ENCODE measurements around the gene CYBC1. TPM values are rescaled to one million over a fixed set of nuclear protein-coding genes. Genes with fewer than 3 reads are reported as not detected.

The CYBC1 gene
- total RNA-seq, 2 experiments from 2014 or later = 60.2 to 62.4 TPM

DNA sequence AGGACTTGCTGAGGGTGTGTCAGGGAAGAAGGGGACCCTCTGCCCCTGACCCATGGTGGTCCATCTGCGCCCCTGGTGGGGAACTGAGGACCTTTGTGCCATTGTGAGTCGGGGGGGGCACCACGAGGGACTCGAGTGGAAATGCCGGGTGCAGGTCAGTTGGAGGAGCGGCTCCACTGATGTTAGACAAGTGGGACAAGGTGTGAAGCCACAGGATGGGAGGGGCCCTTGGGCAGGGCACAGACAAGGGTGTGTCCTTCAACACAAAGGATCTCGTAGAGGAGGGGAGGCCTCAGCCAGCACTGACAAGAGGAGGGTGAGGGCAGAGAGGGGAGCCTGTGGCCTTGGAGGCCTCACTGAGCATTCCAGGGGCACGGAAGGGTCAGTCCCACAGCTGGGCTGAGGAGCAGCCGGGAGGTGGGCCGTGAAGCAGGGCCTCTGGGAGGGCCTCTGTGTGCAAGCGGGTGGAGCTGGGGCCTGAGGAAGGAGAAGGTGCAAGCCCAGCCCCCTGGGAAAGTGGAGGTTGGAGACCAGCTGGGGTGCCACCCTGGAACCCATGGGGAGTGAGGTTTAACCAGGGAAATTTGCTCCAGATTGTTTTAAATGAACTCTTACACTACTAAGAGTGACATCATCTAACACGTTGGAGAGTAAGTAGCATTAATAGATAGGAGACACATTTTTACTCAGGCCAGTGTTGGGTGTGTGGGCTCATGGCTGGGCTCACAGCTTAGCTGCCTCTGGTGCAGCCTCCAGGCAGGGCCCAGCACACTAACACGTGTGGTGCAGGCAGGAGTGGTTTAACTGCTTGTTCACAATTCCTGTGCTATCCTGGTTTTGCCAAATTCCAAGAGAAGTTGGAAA is 35.9 kb upstream of the CYBC1 start:
- intact Hi-C loops (cut with DNase I, micrococcal nuclease) = no loop called here
- Mint-ChIP-seq H3K4me3 (peak overlapping the region; percentile 38), H3K27me3 (no peaks in the 10 kb centered on the region), H3K4me1 (ENCODE audit: low read depth) (peaks cover 10% of the 10 kb centered on the region), H3K9me3 (no peaks in the 10 kb centered on the region), H3K27ac (peak overlapping the region; percentile 20), H3K36me3 (ENCODE audit: low read depth) (peaks cover 63% of the 10 kb centered on the region)
- TF ChIP-seq, protein P1, sequence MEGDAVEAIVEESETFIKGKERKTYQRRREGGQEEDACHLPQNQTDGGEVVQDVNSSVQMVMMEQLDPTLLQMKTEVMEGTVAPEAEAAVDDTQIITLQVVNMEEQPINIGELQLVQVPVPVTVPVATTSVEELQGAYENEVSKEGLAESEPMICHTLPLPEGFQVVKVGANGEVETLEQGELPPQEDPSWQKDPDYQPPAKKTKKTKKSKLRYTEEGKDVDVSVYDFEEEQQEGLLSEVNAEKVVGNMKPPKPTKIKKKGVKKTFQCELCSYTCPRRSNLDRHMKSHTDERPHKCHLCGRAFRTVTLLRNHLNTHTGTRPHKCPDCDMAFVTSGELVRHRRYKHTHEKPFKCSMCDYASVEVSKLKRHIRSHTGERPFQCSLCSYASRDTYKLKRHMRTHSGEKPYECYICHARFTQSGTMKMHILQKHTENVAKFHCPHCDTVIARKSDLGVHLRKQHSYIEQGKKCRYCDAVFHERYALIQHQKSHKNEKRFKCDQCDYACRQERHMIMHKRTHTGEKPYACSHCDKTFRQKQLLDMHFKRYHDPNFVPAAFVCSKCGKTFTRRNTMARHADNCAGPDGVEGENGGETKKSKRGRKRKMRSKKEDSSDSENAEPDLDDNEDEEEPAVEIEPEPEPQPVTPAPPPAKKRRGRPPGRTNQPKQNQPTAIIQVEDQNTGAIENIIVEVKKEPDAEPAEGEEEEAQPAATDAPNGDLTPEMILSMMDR (IDR thresholded peaks at IDR 0.05) = no peak
- no peaks in the 10 kb centered on the region for H3K9me3 ChIP-seq (ENCODE audit: control insufficient read depth in 1 of 2, insufficient read depth in 1 of 2, low read length in 2 of 2)
- no peaks in the 10 kb centered on the region for H3K27me3 ChIP-seq (ENCODE audit: control insufficient read depth in 1 of 2, insufficient read depth in 2 of 2, low read length in 2 of 2)
- H3K27ac ChIP-seq (ENCODE audit: low read depth in 1 of 2, low read length in 2 of 2) = no peak overlapping the region
- peaks cover 66% of the 10 kb centered on the region for H3K36me3 ChIP-seq (ENCODE audit: insufficient read depth, low read length)
- POLR2A ChIA-PET = no interaction called here
- CTCF ChIA-PET = no interaction called here
- DNase-seq (peak in 1 of 14 experiments; percentile 45), ATAC-seq (ENCODE audit: poor library complexity) (no peak)
- no peak overlapping the region for H3K4me3 ChIP-seq (ENCODE audit: low read length)
- peaks cover 18% of the 10 kb centered on the region for H3K4me1 ChIP-seq (ENCODE audit: insufficient read depth, low read length)

DNA sequence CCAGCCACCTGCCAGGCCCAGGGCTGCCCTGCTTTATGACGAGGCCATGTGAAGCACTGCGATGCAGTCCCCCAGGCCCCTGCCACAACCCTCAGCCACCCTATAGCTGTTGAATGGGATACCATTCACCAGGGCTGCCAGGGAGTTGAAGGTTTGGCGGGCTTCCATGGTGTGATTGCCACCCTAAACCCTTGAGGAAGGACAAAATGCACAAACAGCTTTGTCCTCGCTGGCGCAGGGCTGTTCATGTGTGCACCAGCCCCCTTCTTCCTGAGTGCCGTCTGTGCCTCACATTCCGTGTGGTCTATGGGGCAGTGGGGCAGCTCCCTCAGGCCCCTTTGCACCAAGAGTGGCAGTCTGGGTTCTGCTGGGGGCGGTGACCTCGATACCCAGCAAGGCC is 33.3 kb upstream of the CYBC1 start:
- Histone ChIP-seq H3K36me3 (ENCODE audit: insufficient read depth, low read length) (peaks cover 86% of the 10 kb centered on the region), H3K4me3 (ENCODE audit: low read length) (no peak overlapping the region), H3K27me3 (ENCODE audit: control insufficient read depth in 1 of 2, insufficient read depth in 2 of 2, low read length in 2 of 2) (no peaks in the 10 kb centered on the region), H3K4me1 (ENCODE audit: insufficient read depth, low read length) (peaks cover 18% of the 10 kb centered on the region), H3K27ac (ENCODE audit: low read depth in 1 of 2, low read length in 2 of 2) (no peak overlapping the region), H3K9me3 (ENCODE audit: control insufficient read depth in 1 of 2, insufficient read depth in 1 of 2, low read length in 2 of 2) (no peaks in the 10 kb centered on the region)
- Mint-ChIP-seq H3K4me3 (no peak overlapping the region), H3K9me3 (no peaks in the 10 kb centered on the region), H3K27ac (no peak overlapping the region), H3K27me3 (no peaks in the 10 kb centered on the region), H3K4me1 (ENCODE audit: low read depth) (peaks cover 10% of the 10 kb centered on the region), H3K36me3 (ENCODE audit: low read depth) (peaks cover 81% of the 10 kb centered on the region)
- ChIA-PET POLR2A (no interaction called here), CTCF (no interaction called here)
- TF ChIP-seq, protein P1 (IDR thresholded peaks at IDR 0.05) = no peak
- DNase-seq (no peak), ATAC-seq (ENCODE audit: poor library complexity) (no peak)
- intact Hi-C loops (cut with DNase I, micrococcal nuclease) = no loop called here

DNA sequence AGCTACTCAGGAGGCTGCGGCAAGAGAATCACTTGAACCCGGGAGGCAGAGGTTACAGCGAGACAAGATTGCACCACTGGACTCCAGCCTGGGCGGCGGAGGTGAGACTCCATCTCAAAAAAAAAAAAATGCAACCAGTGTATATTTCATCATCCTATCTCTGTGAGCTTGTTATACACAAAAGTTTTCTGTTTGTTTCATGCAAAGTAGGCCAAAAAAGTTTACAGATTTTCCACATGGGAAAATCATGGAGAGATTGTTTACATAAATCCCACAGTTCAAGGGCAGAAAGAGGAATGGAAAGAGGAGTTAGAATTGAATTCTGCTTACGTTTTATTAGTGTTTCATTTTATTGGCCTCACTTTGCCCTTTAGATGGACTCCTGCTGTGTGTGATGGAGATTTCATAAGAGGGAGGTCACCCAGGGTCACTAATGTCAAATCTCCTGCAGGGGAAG is 32.7 kb upstream of the CYBC1 start:
- no peaks in the 10 kb centered on the region for H3K9me3 ChIP-seq (ENCODE audit: control insufficient read depth in 1 of 2, insufficient read depth in 1 of 2, low read length in 2 of 2)
- H3K4me1 Mint-ChIP-seq (ENCODE audit: low read depth) = peaks cover 10% of the 10 kb centered on the region
- CTCF ChIA-PET = no interaction called here

More for the DNA sequence above, 32.7 kb upstream of the CYBC1 start:
- H3K4me1 ChIP-seq (ENCODE audit: insufficient read depth, low read length) = peaks cover 18% of the 10 kb centered on the region
- no peaks in the 10 kb centered on the region for H3K27me3 ChIP-seq (ENCODE audit: control insufficient read depth in 1 of 2, insufficient read depth in 2 of 2, low read length in 2 of 2)
- no peak overlapping the region for H3K4me3 Mint-ChIP-seq
- no peaks in the 10 kb centered on the region for H3K9me3 Mint-ChIP-seq
- intact Hi-C loops (cut with DNase I, micrococcal nuclease) = no loop called here
- POLR2A ChIA-PET = no interaction called here
- H3K27ac Mint-ChIP-seq = no peak overlapping the region
- ATAC-seq (ENCODE audit: poor library complexity) (no peak), DNase-seq (no peak)
- no peaks in the 10 kb centered on the region for H3K27me3 Mint-ChIP-seq
- no peak overlapping the region for H3K27ac ChIP-seq (ENCODE audit: low read depth in 1 of 2, low read length in 2 of 2)
- H3K36me3 ChIP-seq (ENCODE audit: insufficient read depth, low read length) = peaks cover 87% of the 10 kb centered on the region
- TF ChIP-seq, protein P1 (IDR thresholded peaks at IDR 0.05) = no peak
- H3K36me3 Mint-ChIP-seq (ENCODE audit: low read depth) = peaks cover 80% of the 10 kb centered on the region
- H3K4me3 ChIP-seq (ENCODE audit: low read length) = no peak overlapping the region

Measured in CD4-positive, alpha-beta T cell (primary cell).